WTC11 (cell line): Measurements from ENCODE around the gene TANGO2. TPM values are rescaled to one million over a fixed set of nuclear protein-coding genes. Genes with fewer than 3 reads are reported as not detected.
A peak's percentile ranks its signal among the peaks of the same experiment; 100 is the strongest.

Experiments
- AR ChIP-seq: fragments of 250-450 bp; sonication (Bioruptor Pico); IDR thresholded peaks from 2 replicates; pipeline ENCODE4 v1.9.0; 2021; ENCODE audit warnings: mild to moderate bottlenecking
- ARID4B ChIP-seq: sonication (generic); formaldehyde crosslinking; IDR thresholded peaks from 2 replicates; pipeline ENCODE4 v1.8.0; 2023; ENCODE audit warnings: missing genetic modification reagents, mild to moderate bottlenecking, borderline replicate concordance
- ATF6 ChIP-seq: sonication (generic); formaldehyde crosslinking; IDR thresholded peaks from 2 replicates; pipeline ENCODE4 v1.8.1; 2023; ENCODE audit warnings: mild to moderate bottlenecking, missing genetic modification reagents
- CDX4 ChIP-seq: fragments of 250-450 bp; sonication (Bioruptor Pico); IDR thresholded peaks from 2 replicates; pipeline ENCODE4 v1.9.0; 2021; ENCODE audit warnings: moderate library complexity, mild to moderate bottlenecking, inconsistent platforms, borderline replicate concordance
- CTCF ChIP-seq: fragments of 200-600 bp; IDR thresholded peaks from 2 replicates; pipeline ENCODE4 v1.8.0; 2022; ENCODE audit warnings: antibody characterized with exemption
- ELF4 ChIP-seq: sonication (generic); formaldehyde crosslinking; IDR thresholded peaks from 2 replicates; pipeline ENCODE4 v1.8.1; 2022; ENCODE audit warnings: low read depth, mild to moderate bottlenecking, moderate library complexity, missing genetic modification reagents
- ESRRA ChIP-seq: sonication (generic); formaldehyde crosslinking; IDR thresholded peaks from 2 replicates; pipeline ENCODE4 v1.8.1; 2022; ENCODE audit warnings: mild to moderate bottlenecking, missing genetic modification reagents, borderline replicate concordance
- HMGXB4 ChIP-seq: sonication (generic); formaldehyde crosslinking; IDR thresholded peaks from 2 replicates; pipeline ENCODE4 v1.8.1; 2023; ENCODE audit warnings: mild to moderate bottlenecking, moderate library complexity, missing genetic modification reagents
- MAX ChIP-seq: sonication (generic); formaldehyde crosslinking; IDR thresholded peaks from 2 replicates; pipeline ENCODE4 v1.8.0; 2022; ENCODE audit warnings: mild to moderate bottlenecking, missing genetic modification reagents
- MLX ChIP-seq: sonication (generic); formaldehyde crosslinking; IDR thresholded peaks from 2 replicates; pipeline ENCODE4 v1.8.1; 2023; ENCODE audit warnings: mild to moderate bottlenecking, missing genetic modification reagents, moderate library complexity
- SP1 ChIP-seq: sonication (generic); formaldehyde crosslinking; conservative IDR thresholded peaks from 2 replicates; pipeline ENCODE4 v1.8.1; 2022; ENCODE audit warnings: missing genetic modification reagents
- USF1 ChIP-seq: sonication (generic); formaldehyde crosslinking; IDR thresholded peaks from 2 replicates; pipeline ENCODE4 v1.8.0; 2022; ENCODE audit warnings: mild to moderate bottlenecking, missing genetic modification reagents
- USF2 ChIP-seq: sonication (generic); formaldehyde crosslinking; IDR thresholded peaks from 2 replicates; pipeline ENCODE4 v1.8.1; 2023; ENCODE audit warnings: mild to moderate bottlenecking, missing genetic modification reagents, moderate library complexity
- ZNF317 ChIP-seq: sonication (generic); formaldehyde crosslinking; IDR thresholded peaks from 2 replicates; pipeline ENCODE4 v1.8.1; 2023; ENCODE audit warnings: low read depth, mild to moderate bottlenecking, moderate library complexity, missing genetic modification reagents, borderline replicate concordance
- ZNF396 ChIP-seq: fragments of 250-450 bp; sonication (Bioruptor Pico); IDR thresholded peaks from 2 replicates; pipeline ENCODE4 v1.8.0; 2021; ENCODE audit warnings: mild to moderate bottlenecking, moderate library complexity, borderline replicate concordance
- ZNF416 ChIP-seq: fragments of 250-450 bp; sonication (Bioruptor Pico); IDR thresholded peaks from 2 replicates; pipeline ENCODE4 v1.9.0; 2021; ENCODE audit warnings: mild to moderate bottlenecking, inconsistent platforms
- ZNF423 ChIP-seq: fragments of 250-450 bp; sonication (Bioruptor Pico); IDR thresholded peaks from 2 replicates; pipeline ENCODE4 v2.1.2; 2022; ENCODE audit warnings: mild to moderate bottlenecking, moderate library complexity
- ZNF671 ChIP-seq: fragments of 250-450 bp; sonication (Bioruptor Pico); IDR thresholded peaks from 2 replicates; pipeline ENCODE4 v1.8.0; 2021; ENCODE audit warnings: mild to moderate bottlenecking
- total RNA-seq: library from RNA; stranded (reverse); gene quantifications from 3 replicates; pipeline ENCODE4 v1.2.3, GENCODE V29; 2021

The TANGO2 gene
- total RNA-seq, 1 experiment from 2014 or later, result 14.8 TPM

GRCh38 chr22:19986410-19987341, 34.2 kb upstream of the TANGO2 start (continued):
- TF ChIP-seq ARID4B (CRISPR knock-in tag) (no peak), ZNF671 (no peak), ATF6 (CRISPR knock-in tag) (no peak), CDX4 (no peak), ZNF416 (CRISPR knock-in tag) (no peak), ESRRA (CRISPR knock-in tag) (peak; percentile 44; the same call in 1 of the 2 replicates), HMGXB4 (CRISPR knock-in tag) (peak; percentile 82), ZNF317 (no peak), USF2 (CRISPR knock-in tag) (no peak), MAX (peak; percentile 74), AR (CRISPR knock-in tag) (no peak), SP1 (CRISPR knock-in tag) (peak; percentile 74), ZNF423 (CRISPR knock-in tag) (no peak), CTCF (no peak), MLX (CRISPR knock-in tag) (no peak), USF1 (CRISPR knock-in tag) (peak; percentile 90), ZNF396 (CRISPR knock-in tag) (no peak), ELF4 (CRISPR knock-in tag) (peak; percentile 64; the same call in 1 of the 2 replicates)
